ENCODE results near the gene WDR1. TPM values are rescaled to one million over a fixed set of nuclear protein-coding genes. Genes with fewer than 3 reads are reported as not detected.

The WDR1 gene
- total RNA-seq, 1 donor from 2014 or later, result 370 TPM

- no peak overlapping the region for H3K4me3 ChIP-seq (ENCODE audit: low read depth, low read length)
- peaks cover 5% of the 10 kb centered on the region for H3K36me3 ChIP-seq (ENCODE audit: control insufficient read depth, insufficient read depth, low read length)
- TF ChIP-seq, protein P1, sequence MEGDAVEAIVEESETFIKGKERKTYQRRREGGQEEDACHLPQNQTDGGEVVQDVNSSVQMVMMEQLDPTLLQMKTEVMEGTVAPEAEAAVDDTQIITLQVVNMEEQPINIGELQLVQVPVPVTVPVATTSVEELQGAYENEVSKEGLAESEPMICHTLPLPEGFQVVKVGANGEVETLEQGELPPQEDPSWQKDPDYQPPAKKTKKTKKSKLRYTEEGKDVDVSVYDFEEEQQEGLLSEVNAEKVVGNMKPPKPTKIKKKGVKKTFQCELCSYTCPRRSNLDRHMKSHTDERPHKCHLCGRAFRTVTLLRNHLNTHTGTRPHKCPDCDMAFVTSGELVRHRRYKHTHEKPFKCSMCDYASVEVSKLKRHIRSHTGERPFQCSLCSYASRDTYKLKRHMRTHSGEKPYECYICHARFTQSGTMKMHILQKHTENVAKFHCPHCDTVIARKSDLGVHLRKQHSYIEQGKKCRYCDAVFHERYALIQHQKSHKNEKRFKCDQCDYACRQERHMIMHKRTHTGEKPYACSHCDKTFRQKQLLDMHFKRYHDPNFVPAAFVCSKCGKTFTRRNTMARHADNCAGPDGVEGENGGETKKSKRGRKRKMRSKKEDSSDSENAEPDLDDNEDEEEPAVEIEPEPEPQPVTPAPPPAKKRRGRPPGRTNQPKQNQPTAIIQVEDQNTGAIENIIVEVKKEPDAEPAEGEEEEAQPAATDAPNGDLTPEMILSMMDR (IDR thresholded peaks at IDR 0.05; ENCODE audit: insufficient read depth, low read length, poor library complexity, severe bottlenecking), result no peak
- no peak for DNase-seq (ENCODE audit: low read depth)
- H3K27me3 ChIP-seq (ENCODE audit: control insufficient read depth, insufficient read depth, low read length), result no peaks in the 10 kb centered on the region
These were observed 42.4 kb downstream of the WDR1 start for GRCh38 chr4:10074076-10074766.

GRCh38 chr4:10072420-10073017 lies 44.1 kb downstream of the WDR1 start:
- Histone ChIP-seq H3K36me3 (ENCODE audit: control insufficient read depth, insufficient read depth, low read length) (peaks cover 3% of the 10 kb centered on the region), H3K27me3 (ENCODE audit: control insufficient read depth, insufficient read depth, low read length) (no peaks in the 10 kb centered on the region), H3K4me3 (ENCODE audit: low read depth, low read length) (no peak overlapping the region)
- DNase-seq (ENCODE audit: low read depth), result no peak
- TF ChIP-seq, protein P1 (IDR thresholded peaks at IDR 0.05; ENCODE audit: insufficient read depth, low read length, poor library complexity, severe bottlenecking), result no peak

DNA sequence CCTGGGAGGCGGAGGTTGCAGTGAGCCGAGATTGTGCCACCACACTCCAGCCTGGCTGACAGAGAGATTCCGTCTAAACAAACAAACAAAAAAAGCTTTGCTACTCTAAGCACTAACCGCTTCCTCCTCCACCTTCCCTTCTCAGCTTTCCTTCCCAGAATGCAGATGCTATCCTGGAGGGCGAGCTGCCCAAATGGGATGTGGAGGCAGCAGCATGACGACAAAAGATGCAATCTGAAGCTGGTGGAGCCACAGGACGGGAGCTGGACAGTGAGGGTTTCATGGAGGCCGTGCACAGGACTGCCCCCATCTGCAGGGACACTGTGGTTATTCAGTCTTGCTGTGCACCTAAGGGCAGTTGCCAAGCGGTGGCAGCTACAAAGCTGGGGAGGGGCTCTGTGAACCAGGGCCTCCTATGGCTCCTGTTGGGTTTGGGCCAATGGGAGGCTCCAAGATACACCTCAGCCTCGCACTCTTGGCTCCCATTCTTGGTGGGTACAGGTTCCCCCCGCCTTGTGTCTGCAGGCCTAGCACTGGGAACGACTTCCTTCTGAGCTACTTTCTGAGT lies 47.4 kb downstream of the WDR1 start:
- no peak for DNase-seq (ENCODE audit: low read depth)
- Histone ChIP-seq H3K27me3 (ENCODE audit: control insufficient read depth, insufficient read depth, low read length) (no peaks in the 10 kb centered on the region), H3K36me3 (ENCODE audit: control insufficient read depth, insufficient read depth, low read length) (no peaks in the 10 kb centered on the region), H3K4me3 (ENCODE audit: low read depth, low read length) (no peak overlapping the region)
- TF ChIP-seq, protein P1 (IDR thresholded peaks at IDR 0.05; ENCODE audit: insufficient read depth, low read length, poor library complexity, severe bottlenecking), result no peak

- DNase-seq (ENCODE audit: low read depth), result no peak
- Histone ChIP-seq H3K36me3 (ENCODE audit: control insufficient read depth, insufficient read depth, low read length) (no peaks in the 10 kb centered on the region), H3K27me3 (ENCODE audit: control insufficient read depth, insufficient read depth, low read length) (no peaks in the 10 kb centered on the region), H3K4me3 (ENCODE audit: low read depth, low read length) (no peak overlapping the region)
- TF ChIP-seq, protein P1 (IDR thresholded peaks at IDR 0.05; ENCODE audit: insufficient read depth, low read length, poor library complexity, severe bottlenecking), result no peak
These were observed 49.6 kb downstream of the WDR1 start for GRCh38 chr4:10066670-10067651.

- H3K27me3 ChIP-seq (ENCODE audit: control insufficient read depth, insufficient read depth, low read length), result no peaks in the 10 kb centered on the region
- DNase-seq (ENCODE audit: low read depth), result no peak
- no peak overlapping the region for H3K4me3 ChIP-seq (ENCODE audit: low read depth, low read length)
- TF ChIP-seq, protein P1 (IDR thresholded peaks at IDR 0.05; ENCODE audit: insufficient read depth, low read length, poor library complexity, severe bottlenecking), result no peak
- H3K36me3 ChIP-seq (ENCODE audit: control insufficient read depth, insufficient read depth, low read length), result no peaks in the 10 kb centered on the region
These were observed 50.4 kb downstream of the WDR1 start for GRCh38 chr4:10066206-10066605.

Data from kidney epithelial cell (primary cell).